DND-41 (cell line): ENCODE results near the gene MMD.

ENCODE experiments used
- ATAC-seq: fragments of 200-7000 bp; cut with Tn5 transposase; 3 replicates; pipeline ENCODE4 v1.9.1; 2021; ENCODE audit warnings: low read depth; ENCODE audit not compliant: insufficient read depth
- DNase-seq: peaks from one replicate; pipeline ENCODE4 v3.0.0-alpha.2; 2020
- H2AFZ ChIP-seq: 2 replicates; pipeline ENCODE4 v1.6.0; 2012; ENCODE audit warnings: low read depth, low read length
- H3K27ac ChIP-seq: 2 replicates; pipeline ENCODE4 v1.5.1; 2012; ENCODE audit warnings: low read length, inconsistent platforms
- H3K27me3 ChIP-seq: fragments of 200-600 bp; sonication (generic); 2 replicates; pipeline ENCODE4 v1.6.0; 2012; ENCODE audit warnings: low read length, mild to moderate bottlenecking, inconsistent platforms; ENCODE audit not compliant: insufficient read depth, poor library complexity
- H3K36me3 ChIP-seq: 2 replicates; pipeline ENCODE4 v1.5.1; 2012; ENCODE audit warnings: low read length, inconsistent platforms; ENCODE audit not compliant: insufficient read depth
- H3K4me1 ChIP-seq: 2 replicates; pipeline ENCODE4 v1.5.1; 2012; ENCODE audit warnings: mild to moderate bottlenecking, low read length; ENCODE audit not compliant: insufficient read depth
- H3K4me2 ChIP-seq: 2 replicates; pipeline ENCODE4 v1.6.0; 2012; ENCODE audit warnings: mild to moderate bottlenecking, moderate library complexity, low read length, inconsistent platforms; ENCODE audit not compliant: insufficient read depth
- H3K4me3 ChIP-seq, 2 experiments: fragments of 200-600 bp in 1 of 2; shearing (Covaris generic) in 1 of 2; 2 replicates each; pipeline ENCODE4 v1.5.1; 2012 to 2016; ENCODE audit warnings: inconsistent platforms in 2 of 2, low read length in 2 of 2, mild to moderate bottlenecking in 2 of 2, low read depth in 1 of 2, moderate library complexity in 1 of 2
- H3K79me2 ChIP-seq: 2 replicates; pipeline ENCODE4 v1.6.0; 2012; ENCODE audit warnings: low read length, inconsistent platforms; ENCODE audit not compliant: insufficient read depth
- H3K9ac ChIP-seq: 2 replicates; pipeline ENCODE4 v1.6.0; 2012; ENCODE audit warnings: low read depth, mild to moderate bottlenecking, inconsistent platforms, low read length, moderate library complexity
- H3K9me3 ChIP-seq: 2 replicates; pipeline ENCODE4 v1.5.1; 2012; ENCODE audit warnings: low read length, moderate library complexity, mild to moderate bottlenecking, inconsistent platforms; ENCODE audit not compliant: insufficient read depth, severe bottlenecking
- H4K20me1 ChIP-seq: 2 replicates; pipeline ENCODE4 v1.6.0; 2012; ENCODE audit warnings: low read length; ENCODE audit not compliant: insufficient read depth
- EZH2 ChIP-seq: IDR thresholded peaks from 3 replicates; pipeline ENCODE4 v1.6.1; 2012; ENCODE audit warnings: borderline replicate concordance, low read depth, mild to moderate bottlenecking, moderate library complexity, low read length, inconsistent platforms; ENCODE audit not compliant: severe bottlenecking
- TF ChIP-seq, protein P1 (sequence below): IDR thresholded peaks from 2 replicates; pipeline ENCODE4 v1.5.1; 2012; ENCODE audit warnings: borderline replicate concordance, low read length, moderate library complexity, mild to moderate bottlenecking; ENCODE audit not compliant: poor library complexity, severe bottlenecking; ENCODE audit errors: extremely low read depth

Gene MMD

DNA sequence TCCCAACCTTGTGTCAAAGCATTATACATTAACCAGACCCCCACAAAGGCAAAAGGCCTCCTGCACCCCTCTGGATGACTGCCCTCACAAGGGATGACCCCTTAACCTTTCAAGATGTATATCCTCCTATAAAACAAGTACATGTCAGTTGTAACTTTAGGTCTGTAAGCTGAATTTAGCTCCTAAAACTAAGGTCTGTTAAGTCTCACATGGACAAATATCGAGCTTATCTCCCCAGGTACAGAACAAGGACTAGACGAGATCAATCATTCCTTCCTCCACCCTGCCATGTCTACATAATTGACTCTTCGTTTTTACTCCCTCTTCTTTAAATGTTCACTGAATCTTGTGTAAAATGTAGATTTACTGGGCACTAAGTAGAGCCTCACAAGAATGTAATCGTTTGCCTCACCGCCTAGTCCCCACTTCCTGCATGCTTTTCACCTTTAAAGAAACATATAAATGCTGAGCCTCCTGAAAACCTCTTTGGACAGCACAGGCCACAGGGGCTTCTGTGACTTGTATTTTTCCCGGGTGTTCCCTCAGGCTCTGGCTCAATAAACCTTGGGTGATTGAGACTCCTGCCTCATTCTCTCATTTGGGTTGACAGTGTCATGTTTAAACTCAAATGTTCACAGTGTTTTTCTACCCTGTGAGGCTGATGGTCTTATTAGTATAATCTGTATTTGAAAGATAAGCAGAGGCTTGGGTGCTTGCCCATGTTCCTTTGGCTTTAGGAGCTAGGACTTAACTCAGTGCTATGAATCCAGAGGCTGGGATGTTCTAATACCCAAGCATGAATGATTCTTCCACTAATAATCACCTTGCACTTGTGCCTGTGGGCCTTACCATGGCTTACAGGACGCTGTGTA lies 37.6 kb downstream of the MMD start:
- Histone ChIP-seq H3K36me3 (no peaks in the 10 kb centered on the region), H3K79me2 (no peaks in the 10 kb centered on the region), H3K4me2 (no peak overlapping the region), H4K20me1 (no peaks in the 10 kb centered on the region), H3K9ac (no peak overlapping the region), H3K27ac (no peak overlapping the region), H3K4me1 (no peaks in the 10 kb centered on the region), H3K27me3 (no peaks in the 10 kb centered on the region), H2AFZ (no peak overlapping the region), H3K4me3 (no peak overlapping the region), H3K9me3 (no peaks in the 10 kb centered on the region)
- ATAC-seq = no peak
- TF ChIP-seq, protein P1, sequence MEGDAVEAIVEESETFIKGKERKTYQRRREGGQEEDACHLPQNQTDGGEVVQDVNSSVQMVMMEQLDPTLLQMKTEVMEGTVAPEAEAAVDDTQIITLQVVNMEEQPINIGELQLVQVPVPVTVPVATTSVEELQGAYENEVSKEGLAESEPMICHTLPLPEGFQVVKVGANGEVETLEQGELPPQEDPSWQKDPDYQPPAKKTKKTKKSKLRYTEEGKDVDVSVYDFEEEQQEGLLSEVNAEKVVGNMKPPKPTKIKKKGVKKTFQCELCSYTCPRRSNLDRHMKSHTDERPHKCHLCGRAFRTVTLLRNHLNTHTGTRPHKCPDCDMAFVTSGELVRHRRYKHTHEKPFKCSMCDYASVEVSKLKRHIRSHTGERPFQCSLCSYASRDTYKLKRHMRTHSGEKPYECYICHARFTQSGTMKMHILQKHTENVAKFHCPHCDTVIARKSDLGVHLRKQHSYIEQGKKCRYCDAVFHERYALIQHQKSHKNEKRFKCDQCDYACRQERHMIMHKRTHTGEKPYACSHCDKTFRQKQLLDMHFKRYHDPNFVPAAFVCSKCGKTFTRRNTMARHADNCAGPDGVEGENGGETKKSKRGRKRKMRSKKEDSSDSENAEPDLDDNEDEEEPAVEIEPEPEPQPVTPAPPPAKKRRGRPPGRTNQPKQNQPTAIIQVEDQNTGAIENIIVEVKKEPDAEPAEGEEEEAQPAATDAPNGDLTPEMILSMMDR = no peak
- no peak for TF ChIP-seq EZH2
- DNase-seq = no peak

DNA sequence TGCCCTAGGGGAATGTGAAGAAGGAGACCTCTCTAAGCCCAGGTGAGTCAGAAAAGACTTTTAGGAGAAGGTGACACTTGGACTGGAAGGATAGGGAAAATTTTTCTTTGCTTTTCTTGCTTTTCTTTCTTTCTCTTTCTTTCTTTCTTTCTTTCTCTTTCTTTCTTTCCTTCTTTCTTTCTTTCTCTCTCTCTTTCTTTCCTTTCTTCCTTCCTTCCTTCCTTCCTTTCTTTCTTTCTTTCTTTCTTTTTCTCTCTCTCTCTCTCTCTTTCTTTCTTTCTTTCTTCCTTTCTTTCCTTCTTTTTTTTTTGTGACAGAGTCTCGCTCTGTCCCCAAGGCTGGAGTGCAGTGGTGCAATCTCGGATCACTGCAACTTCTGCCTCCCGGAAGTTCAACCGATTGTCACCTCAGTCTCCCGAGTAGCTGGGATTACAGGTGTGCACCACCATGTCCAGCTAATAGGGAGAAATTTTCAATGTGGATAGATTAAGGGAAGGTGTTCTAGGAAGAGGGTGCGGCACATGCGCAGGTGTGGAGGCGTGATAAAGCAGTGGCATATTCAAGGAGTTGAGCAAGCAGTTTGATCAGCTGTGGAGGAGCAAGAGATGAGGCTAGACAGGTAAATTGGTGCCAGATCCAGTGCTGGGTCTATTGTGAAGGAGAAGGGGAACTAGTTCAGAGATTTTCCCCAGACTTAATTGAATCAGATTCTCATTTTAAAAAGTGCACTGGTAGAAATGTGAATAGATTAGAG lies 40.4 kb downstream of the MMD start:
- no peaks in the 10 kb centered on the region for H3K79me2 ChIP-seq
- no peaks in the 10 kb centered on the region for H3K36me3 ChIP-seq
- H3K4me2 ChIP-seq = no peak overlapping the region
- H2AFZ ChIP-seq = no peak overlapping the region
- H3K4me3 ChIP-seq = no peak overlapping the region
- H3K27ac ChIP-seq = no peak overlapping the region
- no peak for ATAC-seq
- H3K27me3 ChIP-seq = no peaks in the 10 kb centered on the region
- no peak for DNase-seq
- no peaks in the 10 kb centered on the region for H4K20me1 ChIP-seq
- no peaks in the 10 kb centered on the region for H3K9me3 ChIP-seq
- TF ChIP-seq EZH2 = no peak
- TF ChIP-seq, protein P1 = no peak
- no peak overlapping the region for H3K9ac ChIP-seq
- H3K4me1 ChIP-seq = no peaks in the 10 kb centered on the region

DNA sequence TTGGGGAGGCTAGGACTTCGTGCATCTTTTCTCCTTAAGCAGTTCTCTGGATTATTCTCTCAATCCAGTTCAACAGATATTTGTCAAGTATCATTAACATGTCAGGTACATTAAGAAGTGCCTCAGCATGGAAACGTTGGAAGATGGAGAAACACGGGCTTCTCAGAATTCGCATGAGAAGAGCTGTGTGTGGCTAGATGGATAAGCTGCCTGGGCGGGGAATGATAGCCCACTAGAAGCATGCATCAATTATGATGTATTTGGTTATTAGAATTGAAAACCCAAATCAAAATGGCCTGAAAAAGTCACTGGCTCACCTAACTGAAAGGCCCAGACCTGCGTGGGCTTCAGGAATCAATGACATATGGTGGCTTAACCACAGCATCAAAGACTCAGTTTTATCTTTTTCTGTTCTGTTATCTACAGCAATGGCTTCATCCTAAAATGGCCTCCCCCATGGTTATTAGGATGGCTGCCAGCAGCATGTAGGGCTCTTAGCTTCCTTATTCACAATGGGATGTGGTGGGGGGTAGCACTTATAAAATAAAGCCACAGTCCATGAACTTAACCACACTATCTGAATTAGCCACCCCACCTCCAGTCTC lies 43.9 kb downstream of the MMD start:
- Histone ChIP-seq H3K27ac (no peak overlapping the region), H2AFZ (no peak overlapping the region), H4K20me1 (no peaks in the 10 kb centered on the region), H3K36me3 (no peaks in the 10 kb centered on the region), H3K79me2 (no peaks in the 10 kb centered on the region), H3K4me3 (no peak overlapping the region), H3K9me3 (no peaks in the 10 kb centered on the region), H3K4me1 (no peaks in the 10 kb centered on the region), H3K9ac (no peak overlapping the region), H3K4me2 (no peak overlapping the region), H3K27me3 (no peaks in the 10 kb centered on the region)
- TF ChIP-seq, protein P1 = no peak
- TF ChIP-seq EZH2 = no peak
- ATAC-seq (0 out of 3 replicates have a peak, but pooled peaks have one; percentile 22), DNase-seq (no peak)
